ENCODE data around the gene VEGFA.

Gene VEGFA

GRCh38 chr6:43823879-43824702 lies 54.1 kb downstream of the VEGFA start:
- DNase-seq (ENCODE audit: low spot score): no peak

DNA sequence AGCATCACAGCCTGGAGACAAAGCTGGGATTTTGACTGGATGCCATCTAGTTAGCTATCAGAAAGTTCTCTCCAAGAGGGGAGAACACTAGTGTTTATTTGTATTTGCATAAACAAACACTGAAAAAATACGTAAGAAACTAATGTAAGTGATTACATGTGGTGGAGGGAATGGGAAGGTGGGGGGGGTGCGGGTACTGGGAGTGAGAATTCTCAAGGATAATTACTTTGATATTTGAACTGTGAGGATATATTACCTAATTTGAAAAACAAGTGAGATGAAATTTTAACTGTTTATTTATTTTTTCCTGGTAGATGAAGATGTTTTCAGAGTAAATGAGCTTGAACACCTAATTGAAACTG lies 54.7 kb downstream of the VEGFA start:
- no peak for DNase-seq (ENCODE audit: low spot score)

DNA sequence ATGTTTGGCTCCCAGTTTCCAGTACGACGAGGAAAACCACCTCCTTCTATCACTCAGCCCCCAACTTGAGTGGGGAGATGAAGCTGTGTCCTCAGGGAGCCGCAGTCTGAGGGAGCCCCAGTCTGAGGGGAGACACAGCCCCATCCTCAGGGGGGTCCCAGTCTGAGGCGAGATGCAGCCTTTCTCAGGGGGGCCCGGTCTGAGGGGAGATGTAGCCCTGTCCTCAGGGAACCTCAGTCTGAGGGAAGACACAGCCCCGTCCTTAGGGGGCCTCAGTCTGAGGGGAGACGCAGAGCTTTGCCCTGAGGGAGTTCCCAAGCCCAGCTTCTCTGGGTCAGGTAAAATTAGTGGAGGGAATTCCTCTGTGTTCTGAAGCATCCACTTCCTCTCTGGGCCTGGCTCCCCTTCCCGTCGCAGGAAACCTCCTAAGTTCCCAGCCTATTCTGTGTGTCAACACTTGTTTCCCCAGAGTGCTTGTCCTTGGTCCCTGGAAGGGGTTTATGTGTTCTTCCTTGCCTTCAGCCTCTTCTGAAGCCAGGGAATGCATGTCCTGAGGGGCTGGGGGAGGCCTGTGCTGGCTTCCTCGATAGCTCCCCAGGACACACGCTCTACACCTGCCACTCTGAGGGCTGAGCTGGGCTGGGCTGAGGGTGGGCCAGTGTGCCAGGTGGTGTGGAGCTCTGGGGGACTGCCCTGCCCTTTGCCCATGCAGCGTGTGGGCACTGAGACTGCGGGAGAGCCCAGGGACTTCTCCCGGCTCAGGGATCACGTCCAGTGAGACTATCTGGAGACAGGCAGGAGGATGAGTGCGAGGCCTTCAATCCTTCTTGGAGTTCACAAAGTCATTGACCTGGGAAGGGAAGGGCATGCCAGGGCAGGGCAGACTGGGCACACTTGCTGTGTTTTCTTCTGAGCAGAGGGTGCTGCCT lies 55.4 kb downstream of the VEGFA start:
- no peak for DNase-seq (ENCODE audit: low spot score)

GRCh38 chr6:43826730-43827129 lies 56.7 kb downstream of the VEGFA start:
- DNase-seq (ENCODE audit: low spot score): no peak

- DNase-seq (ENCODE audit: low spot score): no peak
Observed at GRCh38 chr6:43827898-43828297, 57.9 kb downstream of the VEGFA start.

GRCh38 chr6:43828711-43829110 lies 58.7 kb downstream of the VEGFA start:
- DNase-seq (ENCODE audit: low spot score): no peak

DNA sequence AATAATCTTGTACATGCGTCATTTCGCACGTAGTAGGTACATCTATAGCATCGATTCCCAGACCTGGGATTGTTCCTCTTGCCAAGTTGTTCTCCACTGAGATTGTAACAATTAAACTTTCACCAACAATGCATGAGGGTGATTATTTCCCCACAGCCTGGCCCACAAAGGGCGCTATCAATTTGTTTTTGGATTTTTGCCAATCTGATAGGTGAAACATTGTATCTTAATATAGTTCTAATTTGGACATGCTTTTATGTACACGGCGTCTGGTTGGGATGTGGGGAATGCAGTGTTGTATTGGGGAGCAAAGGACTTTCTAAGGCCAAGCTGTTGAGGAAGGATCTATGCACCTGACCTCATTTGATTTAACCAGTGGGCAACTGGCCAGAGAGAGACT lies 59.5 kb downstream of the VEGFA start:
- DNase-seq (ENCODE audit: low spot score): no peak

DNA sequence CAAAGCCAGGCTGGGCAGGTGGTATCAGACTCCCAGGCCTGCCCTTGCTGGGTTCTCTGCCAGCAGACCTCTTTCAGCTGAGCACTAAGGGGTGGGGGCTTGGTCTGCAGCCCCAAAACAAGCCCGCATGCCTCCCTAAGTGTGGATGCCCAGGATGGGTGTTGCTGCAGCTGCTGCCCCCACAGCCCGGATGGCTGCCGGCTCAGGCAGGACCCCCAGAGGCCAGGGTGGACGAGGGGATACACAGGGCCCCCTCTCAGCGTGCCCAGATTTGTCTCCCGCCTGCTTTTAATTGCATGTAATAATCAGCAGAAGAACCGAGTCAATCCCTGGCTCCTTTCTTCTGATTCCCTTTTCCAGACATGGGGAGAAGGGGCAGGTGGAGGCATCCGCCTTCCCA lies 60.8 kb downstream of the VEGFA start:
- no peak for DNase-seq (ENCODE audit: low spot score)

DNA sequence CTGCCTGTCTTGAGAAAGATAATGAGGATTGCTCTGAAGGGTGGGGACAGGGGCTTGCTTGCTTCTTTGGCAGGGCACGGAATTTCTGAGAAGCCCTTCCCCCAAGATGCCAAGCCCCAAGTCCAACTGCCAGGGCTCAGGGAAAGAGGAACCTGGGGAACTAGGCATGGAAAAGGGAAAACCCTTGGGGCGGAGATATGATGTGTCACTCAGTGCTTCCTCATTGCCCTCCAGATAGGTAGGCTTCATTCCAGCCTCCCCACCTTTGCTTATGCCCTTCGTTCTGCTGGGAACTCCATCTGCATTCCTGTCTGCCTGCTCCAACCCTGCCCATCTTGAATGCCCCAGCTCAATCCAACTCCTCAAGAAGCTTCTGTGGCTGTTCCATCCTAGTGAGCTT lies 61.2 kb downstream of the VEGFA start:
- no peak for DNase-seq (ENCODE audit: low spot score)

DNA sequence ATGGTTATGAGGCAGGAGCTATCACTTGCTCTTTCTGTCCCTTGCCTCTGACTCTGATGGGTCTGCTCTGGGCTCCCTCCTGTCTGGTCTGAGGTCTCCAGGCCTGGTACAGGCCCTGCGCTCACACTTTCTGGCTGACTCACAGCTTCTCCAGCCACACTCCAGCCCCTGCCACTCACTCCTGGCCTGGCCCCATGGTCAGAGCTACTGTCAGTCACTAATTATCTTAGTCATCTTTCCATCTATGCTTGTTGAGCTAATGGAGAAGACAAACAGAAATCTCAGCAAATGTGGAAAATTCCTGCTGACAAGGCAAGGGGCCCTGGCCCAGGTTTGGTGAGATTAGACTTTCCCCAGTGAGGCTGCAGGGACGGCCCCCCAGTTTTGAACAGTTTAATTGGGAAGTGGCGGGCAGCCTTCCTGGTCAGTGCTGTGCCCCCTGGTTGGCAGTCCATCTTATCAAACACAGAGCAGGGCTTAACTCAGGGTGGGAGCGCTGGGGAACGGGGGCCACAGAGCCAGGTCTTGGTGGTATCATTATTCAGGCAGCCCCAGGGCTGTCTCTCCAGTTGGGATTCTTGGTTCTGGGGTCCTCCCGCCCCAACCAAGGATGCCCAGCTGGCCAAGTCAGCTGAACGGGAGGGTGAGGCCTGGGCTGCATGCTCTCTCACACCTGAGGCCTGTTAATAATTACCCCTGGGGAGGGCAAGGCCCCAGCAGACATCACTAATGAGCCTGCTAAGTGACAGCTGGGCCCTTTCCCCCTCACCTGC lies 63.4 kb downstream of the VEGFA start:
- DNase-seq (ENCODE audit: low spot score): no peak

DNA sequence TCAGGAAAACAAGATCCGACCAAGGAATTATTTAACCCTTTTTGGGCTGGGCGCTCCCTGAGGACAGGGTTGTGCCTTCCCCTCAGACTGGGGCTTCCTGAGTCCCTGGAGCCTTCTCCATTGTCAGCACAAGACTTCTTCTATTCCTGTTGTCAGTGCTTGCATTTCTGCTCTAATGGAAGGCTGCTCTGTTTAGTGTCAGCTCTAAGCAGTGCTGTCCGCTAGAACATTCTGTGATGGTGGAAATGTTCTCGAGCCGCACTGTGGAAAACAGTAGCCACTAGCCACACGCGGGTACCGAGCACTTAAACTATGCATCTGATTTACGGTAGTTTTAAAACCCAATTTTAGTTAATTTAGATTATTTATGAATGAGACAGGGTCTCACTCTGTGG lies 64.0 kb downstream of the VEGFA start:
- DNase-seq (ENCODE audit: low spot score): no peak

DNA sequence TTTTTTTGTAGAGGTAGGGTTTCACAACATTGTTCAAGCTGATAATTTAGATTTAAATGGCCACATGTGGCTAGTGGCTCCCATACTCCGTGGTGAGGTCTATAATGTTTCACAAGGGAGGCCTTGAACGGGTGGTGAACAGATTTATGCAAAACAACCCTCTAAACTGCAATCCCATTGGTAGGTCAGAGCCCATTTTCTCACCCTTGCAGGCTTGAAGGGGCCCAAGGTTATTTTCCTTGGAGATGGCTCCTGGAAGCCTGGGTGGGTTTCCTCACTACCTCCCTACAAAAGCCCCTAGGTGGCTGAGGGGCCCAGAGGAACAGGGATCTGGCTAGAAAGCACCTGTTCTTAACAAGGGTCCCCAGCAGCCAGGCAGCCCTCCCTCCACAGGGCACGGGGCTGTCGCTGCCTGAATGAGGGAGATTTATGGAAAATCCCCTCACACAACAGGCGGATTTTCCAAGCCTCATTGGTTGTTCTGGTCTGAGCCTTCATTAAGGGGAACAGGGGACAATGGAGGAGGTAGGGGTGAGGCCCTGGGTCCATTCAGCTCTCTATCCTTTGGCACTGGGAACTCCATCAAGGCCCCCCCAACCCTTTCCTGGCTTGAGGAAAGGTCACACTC lies 64.6 kb downstream of the VEGFA start:
- no peak for DNase-seq (ENCODE audit: low spot score)

- DNase-seq (ENCODE audit: low spot score): no peak
Observed at GRCh38 chr6:43835872-43836419, 65.9 kb downstream of the VEGFA start.

All from hematopoietic multipotent progenitor cell treated with erythropoietin and hydrocortisone succinate and interleukin-3 and kit ligand, for 17 days (in vitro differentiated cells).